Endothelial cell of umbilical vein (primary cell): Measurements from ENCODE around the gene PADI6. TPM values are rescaled to one million over a fixed set of nuclear protein-coding genes. Genes with fewer than 3 reads are reported as not detected.

Source experiments
- BruUV-seq: library from RNA; stranded (reverse); fragments of 400-500 nt; replicated peaks from 2 replicates; lab custom pipeline; 2021; lab: Mats Ljungman, UMichigan
- CTCF ChIA-PET: fragments of 300-600, 350-600 bp; sonication (Branson Sonifier 250); formaldehyde crosslinking; loops from one replicate; lab custom pipeline; 2021; ENCODE audit warnings: antibody characterized with exemption, inconsistent platforms; lab: Charles Lee
- POLR2A ChIA-PET: fragments of 300-600, 350-600 bp; sonication (Branson Sonifier 250); formaldehyde crosslinking; loops from one replicate; lab custom pipeline; 2021; ENCODE audit warnings: antibody characterized with exemption, inconsistent platforms; lab: Charles Lee
- DNase-seq: peaks from one replicate; pipeline ENCODE4 v3.0.0-alpha.2; 2011; ENCODE audit warnings: low read depth, low spot score
- FAIRE-seq: peaks from 2 replicates; lab custom pipeline; 2011; peaks lifted over from hg19 to GRCh38; lab: Jason Lieb, UNC
- H2AFZ ChIP-seq: 2 replicates; pipeline ENCODE4 v1.6.0; 2012; ENCODE audit warnings: low read depth, low read length, control low read depth, inconsistent platforms
- H3K27ac ChIP-seq: 2 replicates; pipeline ENCODE4 v1.5.1; 2011; ENCODE audit warnings: low read depth, mild to moderate bottlenecking, control low read depth, low read length, moderate library complexity; ENCODE audit not compliant: insufficient read depth
- H3K27me3 ChIP-seq, 2 experiments: 2 replicates each; pipeline versions ENCODE4 v1.6.0 to v1.6.1; 2011; ENCODE audit warnings: low read length in 2 of 2, mixed read lengths in 1 of 2; ENCODE audit not compliant: control insufficient read depth in 2 of 2, insufficient read depth in 2 of 2
- H3K36me3 ChIP-seq, 2 experiments: 2 replicates in 1 of 2; 3 replicates in 1 of 2; pipeline ENCODE4 v1.5.1; 2011; ENCODE audit warnings: low read length in 2 of 2, mild to moderate bottlenecking in 1 of 2, moderate library complexity in 1 of 2; ENCODE audit not compliant: control insufficient read depth in 2 of 2, insufficient read depth in 2 of 2; ENCODE audit errors: extremely low read depth in 1 of 2
- H3K4me1 ChIP-seq: 3 replicates; pipeline ENCODE4 v1.5.1; 2011; ENCODE audit warnings: mild to moderate bottlenecking, low read length; ENCODE audit not compliant: control insufficient read depth, insufficient read depth; ENCODE audit errors: extremely low read depth
- H3K4me2 ChIP-seq: 2 replicates; pipeline ENCODE4 v1.6.1; 2011; ENCODE audit warnings: low read length, control low read depth, mixed read lengths; ENCODE audit not compliant: insufficient read depth
- H3K4me3 ChIP-seq, 3 experiments: fragments of 200-600 bp in 1 of 3; sonication (generic), shearing (Covaris generic) in 1 of 3; replicated peaks in 1 of 3; 2 replicates each; pipeline ENCODE4 v1.5.1; 2011 to 2016; ENCODE audit warnings: control low read depth in 3 of 3, low read length in 3 of 3, mild to moderate bottlenecking in 2 of 3, inconsistent platforms in 1 of 3, low read depth in 1 of 3, moderate library complexity in 1 of 3; ENCODE audit not compliant: insufficient read depth in 1 of 3
- H3K79me2 ChIP-seq: 2 replicates; pipeline ENCODE4 v1.6.0; 2012; ENCODE audit warnings: low read length, inconsistent platforms; ENCODE audit not compliant: control insufficient read depth, insufficient read depth
- H3K9ac ChIP-seq: replicated peaks from 2 replicates; pipeline ENCODE3; 2011; ENCODE audit warnings: low read length, control low read depth; ENCODE audit not compliant: insufficient read depth; ENCODE audit errors: extremely low read depth
- H3K9me1 ChIP-seq: replicated peaks from 3 replicates; pipeline ENCODE4 v1.6.0; 2011; ENCODE audit warnings: mild to moderate bottlenecking, low read length; ENCODE audit not compliant: control insufficient read depth, insufficient read depth; ENCODE audit errors: extremely low read depth
- H3K9me3 ChIP-seq: replicated peaks from 2 replicates; pipeline ENCODE4 v1.5.1; 2012; ENCODE audit warnings: low read length, inconsistent platforms; ENCODE audit not compliant: control insufficient read depth, insufficient read depth
- H4K20me1 ChIP-seq: replicated peaks from 2 replicates; pipeline ENCODE3; 2011; ENCODE audit warnings: mild to moderate bottlenecking, low read length; ENCODE audit not compliant: control insufficient read depth, insufficient read depth; ENCODE audit errors: extremely low read depth
- CTCF ChIP-seq, 2 donors: IDR thresholded peaks; 1 replicate in 1 of 2; 2 replicates in 1 of 2; pipeline ENCODE4 v1.5.1; 2011; ENCODE audit warnings: low read length in 2 of 2, mild to moderate bottlenecking in 2 of 2, moderate library complexity in 2 of 2, control low read depth in 1 of 2, inconsistent platforms in 1 of 2, low read depth in 1 of 2; ENCODE audit not compliant: insufficient read depth in 1 of 2; ENCODE audit errors: extremely low read depth in 1 of 2
- EZH2 ChIP-seq: IDR thresholded peaks from 2 replicates; pipeline ENCODE4 v1.6.1; 2012; ENCODE audit warnings: borderline replicate concordance, low read depth, mild to moderate bottlenecking, moderate library complexity, low read length, inconsistent platforms; ENCODE audit not compliant: severe bottlenecking
- FOS ChIP-seq: IDR thresholded peaks from 2 replicates; pipeline ENCODE4 v1.6.1; 2011; ENCODE audit warnings: mild to moderate bottlenecking, low read length, moderate library complexity, borderline replicate concordance; ENCODE audit not compliant: insufficient read depth
- GATA2 ChIP-seq: IDR thresholded peaks from 2 replicates; pipeline ENCODE4 v1.7.0; 2011; ENCODE audit warnings: low read depth, mild to moderate bottlenecking, moderate library complexity, mixed read lengths, low read length; ENCODE audit not compliant: insufficient read length, insufficient read depth
- JUN ChIP-seq: IDR thresholded peaks from 2 replicates; pipeline ENCODE4 v1.6.1; 2011; ENCODE audit warnings: borderline replicate concordance, low read depth; ENCODE audit not compliant: insufficient read length, insufficient read depth
- MAX ChIP-seq: IDR thresholded peaks from 2 replicates; pipeline ENCODE4 v1.6.1; 2011; ENCODE audit not compliant: insufficient read depth, insufficient read length
- MYC ChIP-seq: IDR thresholded peaks from one replicate; pipeline ENCODE4 v1.6.1; 2011; ENCODE audit warnings: mild to moderate bottlenecking, low read depth, low read length
- POLR2A ChIP-seq: IDR thresholded peaks from 2 replicates; pipeline ENCODE4 v1.6.1; 2012; ENCODE audit warnings: low read depth, mild to moderate bottlenecking, control low read depth, low read length
- POLR2AphosphoS5 ChIP-seq: IDR thresholded peaks from 2 replicates; pipeline ENCODE4 v1.6.1; 2012; ENCODE audit warnings: low read depth, mild to moderate bottlenecking, control low read depth, low read length, moderate library complexity; ENCODE audit not compliant: insufficient read depth
- dilution Hi-C: fragments of 300-500 bp; cut with MboI; formaldehyde crosslinking; loops from one replicate; pipeline ENCODE4 v1.15.0; 2019; ENCODE audit warnings: low sequenced_read_pairs; ENCODE audit not compliant: extremely low pct_ligation_motif_present
- intact Hi-C: fragments of 100-400 bp; cut with micrococcal nuclease; formaldehyde crosslinking; loops from one replicate; pipeline ENCODE4 v1.10.0; 2022
- polyA plus RNA-seq, 4 experiments: library from polyadenylated mRNA; depleted of rRNA in 3 of 4; stranded (reverse) in 3 of 4; unstranded in 1 of 4; fragments of >200 nt; gene quantifications; 2 replicates each; pipeline versions ENCODE4 v1.2.1 to v1.2.3, GENCODE V29; 2011 to 2012; ENCODE audit warnings: missing spikeins in 1 of 4
- total RNA-seq: library from RNA; stranded (reverse); gene quantifications from 2 replicates; pipeline ENCODE4 v1.2.3, GENCODE V29; 2021

Gene PADI6
- total and polyA plus RNA-seq, 2 donors (not counting 3 experiments of a cell fraction or from before 2014, with no cell fraction given), result not detected

- POLR2A ChIA-PET, result interaction anchor here (0.5 kb wide), 1 partner anchor 28 kb away, joined by 7 read pairs; no protein-coding TSS in a partner anchor
- Histone ChIP-seq H3K36me3 (peaks cover 0 to 1% of the 10 kb centered on the region in 2 experiments), H3K79me2 (peaks cover 19% of the 10 kb centered on the region), H2AFZ (no peak overlapping the region), H3K27ac (no peak overlapping the region), H3K9ac (no peak overlapping the region), H3K4me1 (peaks cover 13% of the 10 kb centered on the region), H3K4me2 (no peak overlapping the region), H3K9me3 (no peaks in the 10 kb centered on the region), H3K27me3 (peaks cover 0 to 7% of the 10 kb centered on the region in 2 experiments), H4K20me1 (peaks cover 3% of the 10 kb centered on the region), H3K9me1 (no peaks in the 10 kb centered on the region), H3K4me3 (no peak overlapping the region)
- BruUV-seq, result no TSS peak
- no peak for TF ChIP-seq MYC
- no peak for TF ChIP-seq POLR2A
- FAIRE-seq, result no peak
- CTCF ChIA-PET, result interaction anchor here (0.8 to 1.4 kb wide), 2 partner anchors 34 to 36 kb away, joined by 3 to 4 read pairs; no protein-coding TSS in a partner anchor
- DNase-seq, result no peak
- intact Hi-C loops, result loop anchor here (2.0 kb wide), 1 partner anchor 35 kb away; no protein-coding TSS in a partner anchor
- dilution Hi-C loops, result no loop called here
Observed at GRCh38 chr1:17441265-17441992, 69.4 kb downstream of the PADI6 start.

DNA sequence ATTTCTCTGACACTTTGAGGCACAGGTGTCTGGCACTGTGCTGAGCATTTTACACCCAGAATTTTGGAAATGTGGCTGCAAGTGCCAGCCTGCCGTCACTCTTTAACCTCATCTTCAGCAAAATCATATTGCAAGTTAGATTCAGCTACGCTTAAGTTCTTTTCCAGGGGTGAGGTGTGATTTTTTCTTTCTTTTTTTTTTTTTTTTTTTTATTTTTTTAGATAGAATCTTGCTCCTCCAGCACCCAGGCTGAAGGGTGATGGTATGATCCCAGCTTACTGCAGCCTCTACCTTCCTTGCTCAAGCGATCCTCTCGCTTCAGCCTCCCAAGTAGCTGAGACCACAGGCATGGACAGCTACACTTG, 70.0 kb downstream of the PADI6 start:
- DNase-seq (no peak), FAIRE-seq (no peak)
- dilution Hi-C loops (no loop called here), intact Hi-C loops (loop anchor here (2.0 kb wide), 1 partner anchor 35 kb away; no protein-coding TSS in a partner anchor)
- Histone ChIP-seq H2AFZ (no peak overlapping the region), H3K9me1 (no peaks in the 10 kb centered on the region), H3K4me1 (peaks cover 7% of the 10 kb centered on the region), H3K79me2 (peaks cover 14% of the 10 kb centered on the region), H3K9ac (no peak overlapping the region), H3K4me2 (no peak overlapping the region), H3K36me3 (no peaks in the 10 kb centered on the region), H3K9me3 (no peaks in the 10 kb centered on the region), H3K27me3 (peaks cover 0 to 7% of the 10 kb centered on the region in 2 experiments), H3K27ac (no peak overlapping the region), H3K4me3 (no peak overlapping the region), H4K20me1 (peaks cover 2% of the 10 kb centered on the region)
- ChIA-PET POLR2A (interaction anchor here (0.5 to 0.7 kb wide), 2 partner anchors 28 kb away, joined by 3 to 7 read pairs; no protein-coding TSS in a partner anchor), CTCF (interaction anchor here (0.5 to 1.4 kb wide), 3 partner anchors 27 to 43 kb away, joined by 4 to 5 read pairs (median 5); no protein-coding TSS in a partner anchor)
- no TSS peak for BruUV-seq
- TF ChIP-seq JUN, result no peak
- no peak for TF ChIP-seq EZH2
- no peak for TF ChIP-seq POLR2AphosphoS5
- TF ChIP-seq FOS, result no peak
- TF ChIP-seq GATA2, result no peak
- no peak for TF ChIP-seq MAX
- TF ChIP-seq CTCF (IDR thresholded peaks at IDR 0.05; ENCODE audit: extremely low read depth in 1 of 2, insufficient read depth in 1 of 2, low read depth in 1 of 2, low read length in 2 of 2), result no peak
- TF ChIP-seq POLR2A, result no peak
- no peak for TF ChIP-seq MYC
